HG03378 (cell line): ENCODE measurements around the gene NPTX1.

Experiments used
- ATAC-seq: cut with Tn5 transposase; IDR thresholded peaks from one replicate; pipeline ENCODE4 v1.9.1; 2021; ENCODE audit warnings: mild to moderate bottlenecking, moderate library complexity; ENCODE audit not compliant: unreplicated experiment

The NPTX1 gene

DNA sequence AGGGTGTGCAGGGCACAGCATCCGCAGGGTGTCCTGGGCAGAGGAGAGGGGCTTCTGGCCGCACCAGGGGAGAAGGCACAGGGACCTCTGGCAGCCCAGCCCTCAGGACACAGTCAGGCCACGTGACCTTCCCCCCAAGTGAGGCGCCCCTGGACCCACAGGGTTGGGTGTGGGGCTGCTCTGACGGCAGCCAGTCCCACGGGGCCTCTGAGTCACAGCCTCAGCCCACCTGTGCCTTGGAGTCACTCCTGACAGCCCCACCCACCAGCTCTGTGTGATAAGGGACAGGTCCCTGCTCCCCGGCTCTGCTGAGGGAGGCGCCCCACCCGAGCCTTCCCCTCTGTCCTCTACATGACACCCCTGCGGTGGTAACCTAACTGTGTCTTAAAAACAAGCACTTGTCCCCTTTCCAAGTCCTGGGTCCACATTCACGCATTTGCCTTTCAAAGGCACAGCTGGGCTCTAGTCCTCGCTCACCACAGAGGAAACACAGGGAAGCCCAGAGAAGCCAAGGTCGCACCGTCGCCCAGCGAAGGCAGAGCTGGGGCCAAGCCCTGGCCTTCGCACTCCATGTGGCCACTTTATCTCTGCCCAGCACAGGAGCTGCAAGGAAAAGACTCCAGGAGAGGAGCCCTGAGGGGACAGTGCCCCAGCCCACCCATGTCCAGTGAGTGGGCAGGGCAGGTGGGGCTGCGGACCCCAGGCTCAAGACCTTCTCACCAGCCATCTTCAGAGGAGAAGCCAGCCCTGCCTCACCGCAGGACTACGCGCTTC is 5.1 kb upstream of the NPTX1 start:
- ATAC-seq, result no peak

DNA sequence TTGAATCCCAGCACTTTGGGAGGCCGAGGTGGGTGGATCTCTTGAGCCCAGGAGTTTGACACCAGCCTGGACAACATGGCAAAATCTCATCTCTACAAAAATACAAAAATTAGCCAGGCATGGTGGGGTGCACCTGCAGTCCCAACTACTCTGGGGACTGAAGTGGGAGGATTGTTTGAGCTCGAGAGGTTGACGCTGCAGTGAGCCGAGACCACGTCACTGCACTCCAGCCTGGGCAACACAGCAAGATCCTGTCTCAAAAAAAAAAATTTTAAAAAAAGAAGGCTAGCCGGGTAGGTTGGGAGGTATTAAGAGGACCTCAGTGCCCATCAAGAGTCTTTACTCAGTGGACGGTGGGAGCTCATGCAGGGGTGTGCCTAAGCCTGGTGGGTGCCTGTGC is 3.8 kb upstream of the NPTX1 start:
- no peak for ATAC-seq

DNA sequence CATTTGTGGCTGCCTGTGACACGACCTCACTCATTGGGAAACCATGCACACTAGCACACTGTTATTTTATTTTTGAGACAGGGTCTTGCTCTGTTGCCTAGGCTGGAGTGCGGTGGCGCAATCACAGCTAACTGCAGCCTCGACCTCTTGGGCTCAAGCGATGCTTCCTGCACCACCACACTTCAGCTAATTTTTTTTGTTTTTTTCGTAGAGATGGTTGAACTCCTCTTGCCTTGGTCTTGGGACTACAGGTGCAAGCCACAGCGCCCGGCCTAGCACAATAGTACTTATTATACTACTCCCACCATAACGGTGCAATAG is 2.8 kb upstream of the NPTX1 start:
- ATAC-seq, result no peak

DNA sequence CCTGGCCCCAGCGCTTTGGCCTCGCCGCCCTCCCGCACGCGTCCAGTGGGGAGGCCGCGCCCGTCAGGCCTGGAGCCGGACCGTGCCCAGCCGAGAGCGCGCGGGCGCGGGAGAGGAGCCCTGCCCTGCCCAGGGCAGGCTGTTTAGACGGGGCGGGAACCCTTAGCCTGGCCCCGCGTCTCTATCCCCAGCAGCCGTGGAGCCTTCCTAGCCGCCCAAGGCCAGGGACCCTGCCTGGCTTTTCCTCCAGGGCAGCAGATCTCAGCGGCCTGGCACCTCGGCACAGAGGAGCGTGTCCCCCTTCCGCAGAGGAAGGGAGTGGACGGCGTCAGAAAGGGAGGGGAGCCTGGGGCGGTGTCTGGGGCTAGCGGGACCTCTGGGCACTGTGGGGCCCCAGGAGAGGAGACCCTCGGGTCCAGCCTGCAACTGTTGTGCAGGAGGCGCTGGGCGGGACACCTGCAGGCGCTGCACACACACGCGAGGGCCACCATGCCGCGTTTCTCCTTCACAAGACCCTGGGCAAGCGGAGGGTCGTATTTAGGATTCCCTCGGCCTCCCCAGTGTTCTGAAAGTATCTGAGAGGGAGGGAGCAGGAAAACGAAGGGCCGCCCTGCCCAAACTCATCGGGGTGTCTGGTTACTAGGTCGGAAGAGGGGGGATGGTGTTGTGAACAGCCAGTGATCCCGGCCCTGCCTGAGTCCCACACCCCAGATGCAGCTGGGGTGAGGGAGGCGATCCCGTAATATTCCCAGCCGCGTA is 2.3 kb upstream of the NPTX1 start:
- no peak for ATAC-seq

DNA sequence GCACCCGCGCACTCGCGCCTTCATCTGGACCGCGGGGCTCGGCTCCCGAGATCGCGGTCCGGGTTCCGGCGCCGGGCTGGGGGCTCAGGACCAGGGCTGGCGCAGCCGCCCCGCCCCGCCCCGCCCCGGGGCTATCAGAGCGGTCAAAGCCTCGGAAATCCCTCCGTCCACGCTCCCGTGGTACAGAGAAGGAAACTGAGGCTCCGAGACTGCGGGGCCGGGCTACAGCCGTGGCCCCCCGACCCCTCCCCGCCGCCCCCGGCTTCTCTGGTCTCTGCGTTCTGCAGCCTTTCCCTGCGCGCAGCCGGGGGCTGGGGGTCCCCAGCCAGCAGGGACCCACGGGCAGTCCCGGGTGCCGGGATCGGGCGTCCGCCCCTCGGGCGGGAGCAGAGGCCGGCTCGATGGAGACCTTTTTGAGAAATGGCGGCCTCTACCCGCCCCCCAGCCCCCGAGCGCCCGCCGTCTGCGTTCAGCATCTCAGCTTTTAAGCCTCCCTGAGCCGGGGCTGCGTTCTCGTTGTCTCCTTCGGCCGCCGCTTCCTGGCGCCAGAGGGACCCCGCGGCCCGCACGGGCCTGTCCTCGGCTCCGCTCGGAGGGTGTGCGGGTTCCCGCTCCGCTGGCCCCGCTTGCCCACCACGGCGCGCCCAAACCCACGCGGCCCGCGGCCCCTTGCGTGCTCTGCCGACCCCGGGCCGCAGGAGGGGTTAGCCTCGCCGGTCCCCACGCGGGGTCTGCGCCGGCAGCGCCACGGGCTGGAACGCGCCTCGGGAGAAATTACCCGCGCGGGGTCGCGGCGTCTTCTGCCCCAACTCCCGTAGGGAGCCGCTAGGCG is 1.5 kb upstream of the NPTX1 start:
- no peak for ATAC-seq

DNA sequence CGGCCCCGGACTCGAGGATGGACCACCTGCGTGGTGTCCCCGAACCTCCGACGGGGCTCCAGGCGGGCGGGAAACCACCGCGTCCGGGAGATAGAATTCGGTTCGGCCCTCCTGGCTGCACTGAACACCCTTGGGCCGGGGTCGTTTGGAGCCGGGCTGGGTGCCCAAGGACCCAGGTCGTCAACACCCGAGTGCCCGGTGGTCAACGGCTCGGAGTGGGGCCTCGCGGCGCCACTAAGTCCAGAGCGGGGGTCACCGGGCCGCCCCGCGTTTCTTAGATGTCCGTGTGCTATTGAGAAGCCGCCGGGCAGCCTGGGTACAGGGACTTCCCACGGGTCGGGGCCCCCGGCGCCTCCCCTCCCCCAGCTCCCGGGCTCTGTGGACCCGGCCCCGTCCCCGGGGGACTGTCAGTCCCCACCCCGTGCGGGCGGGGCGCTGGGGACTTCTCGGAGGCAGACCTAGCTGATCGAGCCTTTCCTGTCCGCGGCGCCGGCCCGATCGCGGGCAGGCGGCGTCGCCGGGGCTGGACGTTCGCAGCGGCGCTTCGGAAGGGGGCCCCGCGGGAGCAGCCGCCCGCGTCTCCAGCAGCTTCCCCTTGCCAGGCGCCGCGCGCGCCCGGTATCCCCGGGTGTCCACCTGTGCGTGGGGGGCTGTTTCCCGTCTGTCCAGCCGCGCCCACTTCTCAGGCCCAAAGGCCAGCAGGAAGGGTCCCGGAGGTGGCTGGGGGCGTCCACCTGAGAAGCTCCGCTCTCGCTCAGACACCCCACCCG is 655 bp upstream of the NPTX1 start:
- ATAC-seq, result no peak

DNA sequence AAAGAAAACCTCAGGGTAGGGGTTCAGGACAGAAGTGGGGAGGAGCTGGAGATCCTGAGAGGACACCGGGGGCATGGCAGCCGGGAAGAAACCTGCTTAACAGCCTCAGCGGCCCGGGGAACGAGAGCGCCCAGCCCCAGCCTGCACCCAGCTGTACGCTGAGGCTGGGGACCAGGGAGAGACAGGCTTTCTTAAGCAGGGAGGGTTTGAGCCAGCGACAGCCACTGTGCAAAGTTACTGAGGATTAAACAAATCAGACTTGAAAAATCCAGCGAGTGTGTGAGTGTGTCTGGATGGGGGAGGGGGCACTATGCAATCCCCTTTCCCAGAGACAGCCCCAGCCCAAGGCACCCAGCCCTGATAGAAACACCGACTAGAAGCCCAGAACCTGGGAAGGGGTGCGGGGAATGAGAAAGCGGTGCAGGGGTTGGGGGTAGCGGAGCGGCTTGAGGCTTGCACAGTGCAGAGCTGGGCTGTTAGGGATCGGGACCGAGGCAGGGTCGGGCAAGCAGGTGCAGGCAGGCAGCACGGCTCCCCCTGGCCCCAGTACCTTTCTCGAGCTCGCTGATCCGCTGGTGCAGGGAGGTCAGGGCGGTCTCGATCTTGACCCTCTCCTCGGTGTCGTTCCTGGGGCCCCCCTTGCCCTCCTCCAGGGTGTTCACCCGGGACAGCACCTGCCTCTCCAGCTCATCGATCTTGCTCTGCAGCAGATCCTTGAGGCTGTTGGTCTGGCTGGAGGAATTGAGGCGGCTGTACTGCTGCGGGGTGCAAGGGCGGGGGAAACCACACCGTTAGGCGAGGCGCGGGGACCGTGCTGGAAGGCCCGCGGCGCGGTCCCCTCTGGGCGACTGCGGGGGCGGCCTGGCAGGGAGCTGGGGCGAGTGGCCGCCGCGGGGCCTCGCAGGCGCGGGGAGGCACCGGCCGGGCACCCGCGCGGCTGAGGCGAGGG is 1.2 kb downstream of the NPTX1 start:
- no peak for ATAC-seq

DNA sequence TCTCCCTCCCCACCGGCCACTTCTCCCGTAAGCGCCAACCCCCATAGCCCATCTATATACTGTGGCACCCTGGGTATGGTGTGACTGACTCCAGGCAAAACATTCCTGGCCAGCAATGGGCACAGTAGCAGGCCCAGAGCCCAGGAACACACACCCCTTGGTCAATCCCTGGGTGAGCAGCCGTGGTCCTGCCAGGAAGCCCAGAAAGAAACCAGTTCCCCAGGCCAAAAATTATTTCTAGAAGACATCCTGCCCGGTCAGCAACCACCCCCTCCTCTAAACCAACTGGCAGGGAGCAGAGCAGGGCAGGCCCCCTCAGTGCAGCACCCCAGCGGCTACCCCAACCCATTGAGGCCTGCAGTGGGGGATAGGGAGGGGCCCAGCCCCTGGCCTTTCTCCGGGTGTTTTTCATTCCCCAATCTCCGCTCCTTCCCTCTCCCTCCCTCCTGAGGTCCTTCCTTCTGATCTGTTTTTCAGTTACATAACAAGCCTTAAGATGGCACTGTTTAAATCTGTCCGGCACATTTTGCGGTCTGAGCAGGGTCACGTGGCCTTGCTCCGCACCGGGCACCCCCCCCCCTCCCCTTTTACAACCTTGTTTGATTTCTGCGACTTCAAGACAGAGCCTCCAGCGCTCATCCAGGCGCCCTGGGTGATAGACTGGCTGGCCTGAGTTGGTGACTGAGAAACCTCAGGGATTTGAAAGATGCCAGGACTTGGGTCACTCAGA is 2.0 kb downstream of the NPTX1 start:
- ATAC-seq, result no peak

DNA sequence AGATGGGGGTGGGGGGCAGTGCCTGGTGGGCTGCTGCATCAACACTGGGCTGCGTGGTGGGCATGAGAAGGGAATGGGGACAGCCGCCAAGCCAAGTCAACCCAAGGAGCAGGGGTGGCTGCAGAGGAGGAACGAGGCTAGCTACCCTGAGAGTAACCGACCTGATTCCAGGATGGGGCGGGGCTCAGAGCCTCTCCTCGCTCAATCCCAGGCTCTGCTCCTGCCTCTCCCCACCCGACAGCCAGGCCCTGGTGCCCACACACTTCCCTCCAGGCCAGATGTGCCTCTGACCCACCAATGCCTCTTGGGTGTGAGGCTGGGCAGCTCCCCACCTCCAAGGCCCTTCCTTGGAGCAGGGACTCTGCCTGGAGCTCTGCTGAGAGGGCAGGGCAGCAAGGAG is 2.7 kb downstream of the NPTX1 start:
- no peak for ATAC-seq

DNA sequence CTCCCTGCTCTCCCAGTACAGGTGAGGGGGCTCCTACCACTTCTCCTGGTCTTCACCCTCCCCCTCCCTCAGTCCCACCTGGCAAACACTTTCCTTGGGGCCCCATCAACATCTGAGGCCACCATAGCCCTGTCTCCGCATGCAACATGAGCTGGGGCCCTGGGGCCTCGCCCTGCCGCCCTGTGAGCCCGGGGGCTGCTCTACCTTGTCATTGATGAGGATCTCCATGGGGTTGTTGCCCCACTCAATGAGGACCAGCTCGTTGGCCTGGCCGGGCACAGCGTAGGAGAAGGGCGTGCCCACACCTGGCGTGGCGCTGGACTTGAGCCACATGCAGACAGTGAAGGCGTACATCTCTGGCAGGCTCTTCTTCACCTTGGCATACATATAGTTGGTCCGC is 3.4 kb downstream of the NPTX1 start:
- ATAC-seq, result no peak

DNA sequence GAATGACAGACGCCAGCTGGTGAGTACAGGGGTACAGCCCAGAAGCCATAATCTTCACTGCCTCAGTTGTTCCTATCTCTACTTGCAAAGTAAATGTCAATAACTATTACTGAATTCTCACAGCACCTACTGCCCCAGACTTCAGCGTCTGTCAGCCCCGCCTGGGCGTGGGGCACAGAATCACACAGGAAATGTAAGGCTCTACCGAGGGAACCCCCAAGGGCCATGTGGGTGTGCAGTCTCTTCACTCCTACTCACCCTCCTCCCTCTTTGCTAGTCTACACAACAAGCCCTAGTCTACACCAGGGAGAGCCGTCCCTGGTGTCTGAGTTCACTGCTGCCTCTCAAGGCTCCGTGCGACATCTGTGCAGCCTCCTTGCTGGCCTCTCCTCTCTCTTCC is 4.5 kb downstream of the NPTX1 start:
- ATAC-seq, result no peak

DNA sequence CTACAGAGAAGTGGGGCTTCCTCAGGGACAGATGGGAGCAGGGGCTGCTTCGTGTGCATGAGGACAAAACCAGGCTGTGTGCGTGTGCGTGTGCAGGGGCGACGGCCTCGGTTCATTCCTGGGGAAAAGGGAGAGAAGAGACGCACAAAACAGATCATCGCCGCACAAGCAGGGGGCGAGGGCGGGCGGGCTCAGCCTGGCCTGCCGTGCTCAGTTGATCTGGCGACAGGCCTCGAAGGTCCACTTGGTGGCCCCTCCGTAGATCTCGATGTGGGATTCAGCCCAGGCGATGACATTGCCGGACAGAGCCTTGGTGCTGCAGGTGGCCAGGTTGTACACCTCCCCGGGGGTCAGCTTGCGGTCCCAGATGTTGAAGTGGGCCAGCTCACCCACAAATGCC is 5.8 kb downstream of the NPTX1 start:
- ATAC-seq, result no peak

DNA sequence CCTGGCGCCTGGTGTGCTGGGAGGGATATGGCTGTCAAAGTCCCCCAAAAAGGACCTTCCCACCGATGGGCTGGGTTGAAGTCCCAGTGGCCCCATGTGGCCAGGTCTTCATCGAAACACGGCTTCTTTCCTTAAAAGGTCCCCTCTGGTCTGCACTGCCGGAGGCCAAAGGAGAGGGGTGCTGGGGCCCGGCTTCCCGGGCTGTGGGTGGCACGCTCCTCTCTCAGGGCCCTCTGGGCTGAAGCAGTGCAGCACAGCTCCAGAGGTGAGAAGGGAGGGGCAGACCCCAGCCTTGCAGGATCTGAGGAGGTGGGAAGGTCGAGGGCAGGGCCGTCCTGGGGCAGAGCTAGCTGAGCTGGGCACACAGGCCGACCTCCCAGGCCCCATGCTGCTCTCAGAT is 6.7 kb downstream of the NPTX1 start:
- no peak for ATAC-seq

DNA sequence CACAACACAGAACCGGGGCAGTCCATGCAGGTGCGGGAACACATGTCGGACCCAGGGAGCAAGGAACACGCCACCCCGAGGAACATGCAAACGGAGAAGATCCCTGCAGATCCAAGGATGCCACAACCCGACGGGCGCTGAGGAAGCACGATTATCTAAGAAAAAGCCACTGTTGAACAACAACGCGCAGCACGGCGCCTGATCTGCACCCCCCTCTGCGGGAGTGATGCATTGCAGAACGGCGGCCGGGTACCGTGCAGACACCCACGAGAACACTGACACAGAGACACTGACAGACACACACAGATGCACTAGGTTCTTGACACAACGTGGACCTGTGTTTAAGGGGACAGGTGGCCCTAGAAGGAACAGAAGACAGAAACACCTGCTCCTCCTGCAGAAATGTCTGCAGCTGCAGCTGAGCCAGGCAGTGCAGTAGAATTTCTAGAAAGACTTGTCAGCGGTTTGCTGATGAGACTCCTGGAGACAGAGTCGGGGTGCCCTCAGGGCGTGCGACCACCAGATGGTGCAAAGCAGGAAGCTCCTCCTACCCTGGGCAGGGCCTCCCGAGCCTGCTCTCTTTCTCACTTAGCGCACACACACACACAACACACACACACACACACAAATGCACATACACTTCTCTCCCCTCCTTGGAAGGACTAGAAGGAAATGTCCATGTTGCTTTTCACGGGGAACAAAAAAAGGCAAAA is 7.5 kb downstream of the NPTX1 start:
- no peak for ATAC-seq

DNA sequence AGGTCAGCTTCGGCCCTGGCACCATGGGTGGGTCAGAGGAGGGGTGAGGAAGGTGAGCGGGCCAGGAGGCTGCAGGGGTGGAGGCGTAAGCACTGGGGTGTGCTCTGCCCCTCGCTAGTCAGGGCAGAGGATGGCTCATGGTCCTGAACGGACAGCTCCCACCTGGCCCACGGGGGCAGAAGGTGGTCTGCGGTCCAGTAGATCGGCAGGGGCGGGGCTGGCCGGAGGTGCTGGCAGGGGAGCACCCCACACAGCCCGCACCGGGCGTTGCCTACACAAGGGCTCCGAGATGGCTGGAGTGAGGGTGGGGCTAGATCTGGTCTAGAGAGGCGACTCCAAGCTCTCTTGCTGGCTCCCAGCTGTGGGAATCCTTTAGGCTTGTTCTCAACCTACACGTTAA is 8.2 kb downstream of the NPTX1 start:
- ATAC-seq, result no peak

DNA sequence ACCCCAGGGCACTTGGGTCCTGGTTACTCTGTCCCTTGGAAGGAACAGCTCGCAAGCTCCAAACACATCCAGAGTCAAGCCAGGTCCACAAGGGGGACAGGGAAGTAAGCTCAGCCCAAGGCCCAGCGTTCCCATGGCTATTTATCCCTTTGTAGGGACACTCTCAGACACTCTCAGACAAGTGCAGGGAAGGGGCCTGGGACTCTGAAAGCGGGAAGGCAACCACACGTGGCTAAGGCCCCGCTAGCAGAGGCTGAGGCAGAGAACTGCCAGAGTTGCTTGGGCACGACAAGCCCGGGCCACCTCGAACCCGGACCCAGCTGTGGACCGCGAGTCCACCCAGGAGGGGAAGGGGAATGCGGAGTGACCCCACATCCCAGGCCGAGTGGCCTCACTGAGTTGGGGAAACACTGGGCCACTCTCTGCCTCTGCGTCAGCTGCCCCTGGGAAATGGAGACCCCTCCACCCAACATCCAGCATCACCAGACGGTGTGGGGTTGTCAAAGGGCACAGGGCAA is 10.2 kb downstream of the NPTX1 start:
- no peak for ATAC-seq

DNA sequence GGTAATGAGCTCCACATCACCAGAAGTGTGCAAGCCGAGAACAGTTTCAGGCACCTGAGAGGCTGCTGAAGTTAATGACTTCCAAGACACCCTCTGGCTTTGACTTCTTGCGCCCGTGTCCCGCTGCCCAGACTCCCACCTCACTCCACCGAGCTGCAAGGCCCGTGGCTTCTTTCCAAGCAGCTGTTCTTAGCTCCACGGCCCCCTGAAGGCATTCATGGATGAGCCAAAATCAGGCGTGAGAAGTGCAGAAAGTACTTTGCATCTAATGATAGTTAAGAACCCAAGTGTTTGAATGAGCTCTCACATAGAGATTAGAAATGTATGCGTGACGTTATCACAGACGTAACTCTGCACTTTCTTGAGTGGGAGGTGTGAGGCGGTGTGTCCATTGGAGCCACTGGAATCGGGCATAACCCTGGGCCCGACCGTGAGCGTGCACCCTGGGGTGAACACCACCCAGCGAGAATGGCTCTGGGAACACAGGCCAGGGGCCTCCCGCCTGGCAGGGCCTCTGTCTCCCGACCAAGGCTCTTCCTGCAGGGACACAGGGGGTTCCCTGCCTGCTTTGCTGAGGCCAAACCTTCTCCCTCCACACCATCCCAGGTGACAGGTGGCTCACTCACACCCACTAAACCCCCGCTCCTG is 11.0 kb downstream of the NPTX1 start:
- ATAC-seq, result no peak

DNA sequence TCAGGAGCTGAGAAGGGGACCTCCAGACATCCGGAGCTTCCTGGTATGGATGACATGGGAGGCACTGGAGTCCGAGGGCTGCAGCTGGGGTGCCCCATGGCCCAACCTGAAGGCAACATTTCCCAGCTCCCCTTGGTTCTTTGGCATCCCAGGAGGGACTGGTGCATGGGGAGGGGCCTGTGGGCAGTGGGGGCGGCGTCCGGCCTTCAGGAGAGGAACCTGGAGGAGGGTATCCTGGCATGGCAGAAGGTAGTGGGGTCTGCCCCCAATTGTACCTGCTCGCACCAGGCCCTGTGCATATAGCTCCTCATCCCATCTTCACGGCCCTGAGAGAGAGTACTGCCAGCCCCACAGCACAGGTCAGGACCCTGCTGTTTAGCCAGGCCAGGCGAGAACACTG is 11.9 kb downstream of the NPTX1 start:
- ATAC-seq, result no peak
